GM19452 (cell line): ENCODE measurements around the gene SHROOM4.

Experiments
- ATAC-seq: cut with Tn5 transposase; IDR thresholded peaks from one replicate; pipeline ENCODE4 v1.9.1; 2021; ENCODE audit not compliant: unreplicated experiment

Gene SHROOM4

DNA sequence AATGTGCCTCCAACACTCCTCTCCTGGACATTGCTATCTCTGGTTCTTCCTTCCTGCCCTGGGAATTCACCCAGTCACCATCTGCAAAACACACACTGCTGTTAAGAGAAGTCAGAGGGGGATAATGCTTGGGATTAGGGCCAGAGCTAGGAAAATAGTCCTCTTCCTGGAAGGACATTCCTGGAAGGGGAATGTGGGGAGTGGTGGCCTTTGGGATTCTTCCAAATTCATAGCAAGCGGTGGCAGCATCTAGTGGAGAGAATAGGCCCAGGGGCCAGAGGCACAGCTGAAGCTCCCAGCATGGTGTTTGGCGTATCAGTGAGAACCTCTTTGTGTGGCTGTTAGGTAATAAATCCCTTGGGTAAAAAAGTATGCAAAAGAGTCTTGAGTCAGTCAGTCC, 34.3 kb downstream of the SHROOM4 start:
- no peak for ATAC-seq

DNA sequence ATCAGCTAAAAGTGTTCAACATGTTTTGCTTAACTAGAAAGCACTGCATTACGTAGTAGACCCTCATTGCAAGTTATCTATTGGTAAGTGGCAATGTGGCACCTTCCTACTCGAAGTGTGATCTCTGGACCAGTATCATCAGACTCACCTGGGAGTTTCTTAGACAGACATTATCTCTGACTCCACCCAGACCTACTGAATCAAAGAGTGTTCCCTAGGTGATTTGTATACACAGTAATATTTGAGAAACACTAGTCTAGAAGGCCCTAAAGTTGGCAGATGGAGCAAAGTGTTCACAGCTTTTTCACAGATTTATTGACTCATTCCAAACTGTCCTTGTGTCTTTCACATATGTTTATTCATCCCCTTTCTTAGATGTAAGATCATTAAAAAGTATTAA, 35.7 kb downstream of the SHROOM4 start:
- ATAC-seq: no peak

DNA sequence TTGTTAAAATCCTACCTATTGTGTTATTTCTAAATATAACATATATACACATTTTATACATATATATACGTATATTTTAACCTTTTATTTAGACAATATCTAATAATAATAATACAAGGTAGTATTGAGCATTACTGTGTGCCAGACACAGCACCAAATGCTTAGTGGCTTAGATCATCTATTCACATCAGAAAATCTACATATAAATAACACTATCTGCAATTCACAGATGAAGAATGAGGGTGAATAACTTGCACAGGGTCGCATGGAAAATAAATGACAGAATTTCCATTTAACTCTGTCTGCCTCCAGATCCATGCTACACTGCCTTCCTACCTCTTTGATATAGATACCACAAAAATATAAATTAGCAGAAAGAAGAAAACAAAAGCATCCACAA, 37.7 kb downstream of the SHROOM4 start:
- ATAC-seq: no peak

- ATAC-seq: no peak
These were observed 42.6 kb downstream of the SHROOM4 start for GRCh38 chrX:50771382-50771781.

GRCh38 chrX:50770702-50771101, 43.3 kb downstream of the SHROOM4 start:
- no peak for ATAC-seq

DNA sequence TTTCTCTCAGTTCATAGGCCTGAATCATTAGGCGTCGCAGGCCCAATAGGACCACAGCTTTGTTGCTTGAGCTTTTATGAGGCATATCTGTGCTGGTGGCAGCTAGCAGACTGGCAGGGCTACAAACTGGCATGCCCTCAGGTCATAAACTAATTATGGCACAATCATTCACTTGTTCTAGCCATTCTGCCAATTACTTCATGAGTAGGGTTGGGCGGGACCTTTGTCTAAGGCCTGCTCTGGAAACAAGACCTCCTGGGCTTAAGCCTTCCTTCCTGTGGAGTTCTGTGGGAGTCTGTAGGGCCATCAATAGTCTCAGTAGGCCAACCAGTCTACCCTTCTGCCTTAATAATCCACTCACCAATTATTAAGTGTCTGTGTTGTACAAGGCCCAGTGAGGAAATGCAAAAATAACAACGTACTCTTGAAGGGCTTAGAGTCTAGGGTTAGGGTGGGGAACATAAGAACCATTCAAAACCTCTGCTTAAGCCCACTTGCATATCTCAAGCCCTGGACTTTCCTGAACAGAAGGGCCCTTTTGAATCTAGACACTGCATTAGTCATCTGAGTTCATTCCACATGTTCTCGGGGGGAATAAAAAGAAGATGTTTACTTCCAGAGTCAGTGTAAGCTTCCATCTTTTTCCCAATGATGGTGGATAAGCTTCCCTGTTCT, 44.5 kb downstream of the SHROOM4 start:
- no peak for ATAC-seq

DNA sequence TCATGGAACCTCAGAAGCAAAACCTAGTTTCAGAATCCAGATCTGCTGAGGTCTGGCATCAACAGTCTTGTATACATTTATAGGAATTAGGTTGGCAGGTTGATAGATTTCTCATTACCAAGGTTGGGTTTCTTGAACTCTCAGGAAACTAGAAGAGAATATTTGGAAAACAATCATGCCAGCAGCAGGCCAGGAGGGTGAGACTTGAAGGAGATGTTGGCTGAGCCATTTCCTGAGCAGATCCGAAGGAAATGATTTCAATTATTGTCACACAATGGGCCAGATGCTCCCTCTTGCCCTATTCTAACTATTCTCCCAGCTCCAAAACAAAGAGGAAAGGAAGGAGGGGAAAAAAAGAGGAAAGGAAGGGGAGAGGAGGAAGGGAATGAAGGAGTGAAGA, 45.2 kb downstream of the SHROOM4 start:
- ATAC-seq: no peak

- ATAC-seq: no peak
These were observed 48.0 kb downstream of the SHROOM4 start for GRCh38 chrX:50765986-50766385.

DNA sequence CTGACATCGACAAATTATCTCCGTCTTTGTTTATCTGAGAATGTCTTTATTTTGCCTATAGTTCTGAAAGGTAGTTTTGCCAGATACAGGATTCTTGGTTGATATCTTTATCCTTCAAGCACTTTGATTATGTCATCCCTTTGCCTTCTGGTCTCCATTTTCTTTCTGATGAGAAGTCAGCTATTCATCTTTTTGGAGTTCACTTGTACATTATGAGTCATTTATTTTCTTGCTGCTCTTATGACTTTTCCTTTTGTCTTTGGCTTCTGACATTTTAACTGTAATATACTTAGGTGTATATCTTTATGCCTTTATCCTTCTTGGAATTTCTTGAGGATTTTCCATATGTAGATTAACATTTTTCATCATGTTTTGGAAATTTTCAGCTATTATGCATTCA, 51.4 kb downstream of the SHROOM4 start:
- no peak for ATAC-seq

DNA sequence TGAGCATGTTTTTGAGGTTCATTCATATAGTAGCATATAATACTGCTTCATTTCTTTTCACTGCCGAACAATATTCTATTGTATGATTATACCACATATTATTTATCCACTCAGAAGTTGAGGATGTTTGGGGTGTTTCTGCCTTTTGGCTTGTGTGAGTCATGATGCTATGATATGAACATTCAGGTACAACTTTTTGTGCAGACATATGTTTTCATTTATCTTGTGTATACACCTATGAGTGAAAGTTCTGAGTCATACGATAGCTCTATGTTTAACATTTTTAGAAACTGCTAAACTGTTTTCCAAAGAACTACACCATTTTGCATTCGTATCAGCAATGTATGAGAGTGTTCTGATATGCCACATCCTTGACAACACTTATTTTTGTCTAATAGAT, 57.7 kb downstream of the SHROOM4 start:
- ATAC-seq: no peak

DNA sequence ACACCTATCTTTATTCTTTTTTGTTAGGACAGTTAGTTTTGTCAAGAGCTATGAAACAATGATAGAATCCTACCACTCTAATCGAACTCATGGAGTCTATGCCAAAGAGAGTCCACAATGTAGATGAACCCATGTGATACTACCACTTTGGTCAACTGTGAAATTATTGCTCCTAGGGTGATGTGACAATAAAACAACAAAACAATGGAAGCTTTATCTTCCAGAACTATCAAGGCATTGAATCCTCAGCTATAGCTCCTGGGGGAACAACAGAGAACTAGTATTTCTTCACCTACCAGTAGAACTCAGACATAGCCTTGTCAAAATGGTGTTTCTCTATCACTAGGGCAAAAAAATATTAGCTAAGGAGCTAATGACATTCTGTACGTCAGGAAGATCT, 62.9 kb downstream of the SHROOM4 start:
- no peak for ATAC-seq

DNA sequence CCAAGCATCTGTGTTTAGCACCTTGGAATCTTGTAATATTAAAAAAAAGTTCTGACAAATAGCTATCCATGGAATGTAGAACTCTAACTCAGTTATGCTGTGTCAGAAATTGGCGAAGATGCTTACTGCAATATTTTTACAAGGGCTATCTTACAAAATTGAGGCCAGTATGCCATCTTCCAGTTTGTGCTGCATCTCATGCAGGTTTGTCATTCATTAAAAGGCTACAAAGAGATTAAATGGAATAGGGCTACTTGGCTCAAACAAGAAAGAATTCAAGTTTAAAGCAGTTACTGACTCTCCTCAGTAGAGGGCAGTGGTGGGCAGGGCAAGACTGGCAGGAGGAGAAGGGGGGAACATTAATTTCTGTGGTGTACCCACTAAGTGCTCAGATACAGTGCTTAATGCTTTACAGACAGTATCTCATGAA, 66.5 kb downstream of the SHROOM4 start:
- ATAC-seq: no peak

GRCh38 chrX:50736656-50737055, 77.3 kb downstream of the SHROOM4 start:
- ATAC-seq: no peak

DNA sequence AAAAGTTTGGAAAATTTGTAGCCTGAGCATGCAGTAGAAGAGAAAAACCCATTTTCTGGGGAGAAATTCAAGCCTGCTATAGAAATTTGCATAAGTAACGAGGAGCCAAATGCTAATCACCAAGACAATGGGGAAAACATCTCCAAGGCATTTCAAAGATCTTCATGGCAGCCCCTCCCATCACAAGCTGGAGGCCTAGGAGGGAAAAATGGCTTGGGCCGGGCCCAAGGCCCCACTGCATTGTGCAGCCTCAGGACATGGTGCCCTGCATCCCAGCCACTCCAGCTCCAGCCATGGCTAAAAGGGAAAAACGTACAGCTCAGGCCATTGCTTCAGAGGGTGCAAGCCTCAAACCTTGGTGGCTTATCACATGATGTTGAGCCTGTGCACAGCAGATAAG, 87.7 kb downstream of the SHROOM4 start:
- no peak for ATAC-seq

DNA sequence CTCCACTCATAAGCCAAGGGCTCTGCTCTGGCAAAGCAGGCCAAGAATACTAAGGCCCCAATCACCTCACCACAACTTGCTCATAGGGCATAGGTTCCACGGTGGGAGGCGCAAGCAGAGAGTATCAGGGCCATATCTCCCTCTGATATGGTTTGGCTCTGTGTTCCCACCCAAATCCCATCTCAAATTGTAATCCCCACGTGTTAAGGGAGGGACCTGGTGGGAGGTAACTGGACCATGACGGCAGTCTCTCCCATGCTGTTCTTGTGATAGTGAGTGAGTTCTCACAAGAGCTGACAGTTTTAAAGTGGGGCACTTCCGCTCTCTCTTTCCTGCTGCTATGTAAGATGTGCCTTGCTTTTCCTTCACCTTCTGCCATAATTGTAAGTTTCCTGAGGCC, 88.7 kb downstream of the SHROOM4 start:
- no peak for ATAC-seq

- ATAC-seq: no peak
These were observed 91.0 kb downstream of the SHROOM4 start for GRCh38 chrX:50723006-50723405.

DNA sequence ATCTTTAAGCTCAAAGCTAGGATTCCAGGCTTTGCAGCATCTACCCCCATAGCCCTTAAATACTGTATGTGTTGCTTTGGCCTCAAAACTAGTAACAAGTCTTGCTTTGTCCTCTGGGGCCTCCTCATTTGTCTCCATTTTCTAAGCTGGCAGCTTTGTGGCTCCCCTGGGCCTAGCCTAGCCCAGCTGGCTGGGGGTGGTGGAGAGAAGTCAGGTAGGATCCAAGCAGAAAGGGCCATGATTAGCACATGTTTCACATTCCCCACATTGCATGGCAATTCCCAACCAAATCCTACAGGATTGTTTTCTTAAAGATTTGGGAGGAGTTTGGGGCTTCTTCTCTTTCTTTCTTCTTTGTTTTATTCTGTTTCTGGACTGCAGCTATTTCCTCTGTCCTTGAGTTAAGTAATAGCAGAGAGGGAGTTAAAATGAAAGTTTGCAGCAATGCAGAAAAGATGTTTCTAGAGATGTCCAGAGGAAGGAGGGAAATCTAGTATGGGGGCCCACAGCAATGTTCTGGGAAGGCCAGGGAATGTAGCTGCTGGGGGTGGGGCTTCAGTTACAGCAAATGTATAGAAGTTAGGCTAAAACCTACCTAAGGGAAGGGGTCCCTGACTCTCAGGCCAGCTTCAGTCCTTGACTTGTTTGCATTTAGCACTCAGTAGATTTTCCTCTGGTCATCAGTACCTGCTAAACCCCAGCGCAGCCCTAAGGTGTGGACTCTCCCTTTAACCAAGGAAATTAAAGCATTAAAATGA, 92.1 kb downstream of the SHROOM4 start:
- ATAC-seq: no peak

DNA sequence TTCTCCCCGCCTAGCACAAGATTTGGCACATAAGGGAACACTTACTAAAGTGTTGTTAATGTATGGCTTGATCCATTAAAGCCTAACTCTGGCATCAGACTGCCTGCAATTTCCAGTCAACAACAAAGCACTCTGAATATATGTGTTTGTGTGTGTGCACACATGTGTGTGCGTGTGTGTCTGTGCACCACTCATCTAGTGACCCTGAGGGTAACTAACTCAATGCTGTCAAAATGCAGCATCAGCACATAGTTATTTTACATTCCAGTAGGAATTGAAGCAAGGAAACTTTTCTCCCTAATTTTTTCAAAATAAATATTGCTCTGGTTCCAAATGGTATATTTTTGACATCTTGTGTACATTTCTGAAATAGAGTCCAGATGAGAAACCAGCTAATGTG, 94.4 kb downstream of the SHROOM4 start:
- ATAC-seq: no peak

DNA sequence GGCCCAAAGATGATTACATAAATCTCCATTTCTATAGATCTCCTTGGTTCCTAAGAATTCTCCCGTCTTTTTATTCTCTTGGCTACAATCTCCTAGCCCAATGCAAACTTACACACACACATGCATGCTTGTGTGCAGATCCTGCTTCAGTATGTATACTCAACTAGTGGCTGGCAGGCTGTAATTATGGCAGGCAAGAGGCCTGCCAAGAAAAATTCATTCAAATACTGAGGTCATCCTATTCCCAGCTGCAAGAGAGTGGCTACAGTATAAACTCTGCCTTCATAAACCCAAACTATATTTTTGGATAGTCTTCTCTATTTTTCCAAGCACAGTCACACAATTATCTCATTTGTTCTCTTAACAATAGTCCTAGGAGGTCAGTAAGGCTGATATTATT, 95.2 kb downstream of the SHROOM4 start:
- no peak for ATAC-seq

- ATAC-seq: no peak
These were observed 97.3 kb downstream of the SHROOM4 start for GRCh38 chrX:50716706-50717105.

DNA sequence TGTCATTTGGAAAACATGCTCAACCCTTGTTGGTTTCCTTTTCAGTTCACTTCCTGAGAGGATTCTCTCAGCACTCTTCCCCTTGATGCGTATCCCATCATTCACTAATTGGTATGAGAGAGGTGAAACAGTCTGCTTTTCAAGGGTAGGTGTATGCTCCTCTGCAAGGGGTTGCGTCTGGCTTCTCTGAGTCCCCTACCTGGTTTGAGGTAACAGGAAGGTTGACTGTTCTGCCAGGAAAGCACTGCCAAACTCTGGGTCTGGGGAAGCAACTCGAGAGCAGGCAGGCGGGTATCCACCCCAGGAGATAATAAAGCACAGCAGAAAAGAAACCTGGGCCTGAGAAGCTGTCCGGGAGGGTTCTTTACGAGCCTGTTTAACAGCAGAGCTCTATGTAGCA, 101.2 kb downstream of the SHROOM4 start:
- no peak for ATAC-seq

- ATAC-seq: no peak
These were observed 102.1 kb downstream of the SHROOM4 start for GRCh38 chrX:50711907-50712306.
